GM19043 (cell line): ENCODE measurements around the gene PSMD2.
"Not testable (repeated sequence)": the region's sequence is repeated elsewhere in the genome, so short reads cannot be mapped to it uniquely, and the experiment has no call there.

ENCODE experiments used
- ATAC-seq: cut with Tn5 transposase; IDR thresholded peaks from one replicate; pipeline ENCODE4 v1.9.1; 2021; ENCODE audit warnings: low read depth; ENCODE audit not compliant: unreplicated experiment

Gene PSMD2

DNA sequence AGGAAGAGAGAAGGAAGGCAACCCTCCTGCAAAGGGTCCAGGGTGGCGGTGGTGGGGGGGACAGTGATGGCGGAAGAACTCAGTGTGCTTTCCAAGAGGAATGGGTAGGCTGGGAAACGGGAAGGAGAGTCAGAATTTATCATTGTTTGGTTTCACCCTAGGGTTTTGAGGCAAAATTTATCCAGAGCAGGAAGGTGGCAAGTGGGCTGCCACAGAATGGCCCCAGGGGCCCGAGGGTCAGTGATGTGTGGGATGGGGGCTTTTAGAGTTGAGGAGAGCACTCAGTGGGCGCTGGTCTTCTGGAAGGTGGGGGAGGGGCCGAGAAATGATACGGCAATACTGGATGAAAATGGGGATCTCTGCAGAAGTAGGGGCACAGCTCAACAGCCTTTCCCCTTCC is 38.9 kb downstream of the PSMD2 start:
- ATAC-seq: no peak

DNA sequence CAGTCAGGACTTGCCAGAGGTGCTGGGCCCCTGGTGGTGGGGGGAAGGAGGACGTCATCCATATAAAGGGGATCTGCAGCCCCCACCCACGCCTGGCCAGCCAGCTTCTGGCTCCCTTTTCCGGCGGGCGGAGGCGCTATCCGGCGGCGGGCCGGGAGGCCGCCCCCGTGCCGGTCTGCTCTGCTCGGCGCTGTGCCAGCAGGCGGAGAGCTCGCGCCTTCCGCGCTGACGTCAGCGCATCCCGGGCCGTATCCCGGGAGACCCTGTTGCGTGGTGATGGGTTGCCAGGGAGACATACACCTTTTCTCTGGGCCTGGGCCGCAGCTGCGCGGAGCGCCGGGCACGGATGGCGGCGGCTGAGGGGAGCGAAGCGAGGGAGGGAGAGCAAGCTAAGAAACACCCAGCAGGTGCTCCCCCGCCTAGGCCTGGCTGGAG is 39.5 kb downstream of the PSMD2 start:
- no peak for ATAC-seq

DNA sequence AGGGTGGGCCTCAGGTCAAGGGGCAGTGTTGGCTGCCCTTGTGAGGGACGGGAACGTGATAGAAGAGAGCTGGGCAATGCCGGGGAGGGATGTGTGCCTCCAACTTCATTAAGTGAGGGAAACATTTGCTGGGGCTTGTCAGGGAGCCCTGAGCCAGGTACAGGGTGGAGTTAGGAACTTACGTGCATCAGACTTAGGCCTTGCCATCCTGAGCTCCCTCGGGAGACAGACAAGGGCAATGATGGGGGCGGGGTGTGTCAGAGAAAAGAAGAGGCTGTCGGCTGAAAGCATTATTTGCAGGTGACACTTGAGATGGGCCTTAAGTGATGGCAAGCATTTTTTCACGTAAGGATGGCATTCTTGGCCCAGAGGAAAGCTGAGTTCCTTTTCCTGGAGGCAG is 40.0 kb downstream of the PSMD2 start:
- no peak for ATAC-seq

DNA sequence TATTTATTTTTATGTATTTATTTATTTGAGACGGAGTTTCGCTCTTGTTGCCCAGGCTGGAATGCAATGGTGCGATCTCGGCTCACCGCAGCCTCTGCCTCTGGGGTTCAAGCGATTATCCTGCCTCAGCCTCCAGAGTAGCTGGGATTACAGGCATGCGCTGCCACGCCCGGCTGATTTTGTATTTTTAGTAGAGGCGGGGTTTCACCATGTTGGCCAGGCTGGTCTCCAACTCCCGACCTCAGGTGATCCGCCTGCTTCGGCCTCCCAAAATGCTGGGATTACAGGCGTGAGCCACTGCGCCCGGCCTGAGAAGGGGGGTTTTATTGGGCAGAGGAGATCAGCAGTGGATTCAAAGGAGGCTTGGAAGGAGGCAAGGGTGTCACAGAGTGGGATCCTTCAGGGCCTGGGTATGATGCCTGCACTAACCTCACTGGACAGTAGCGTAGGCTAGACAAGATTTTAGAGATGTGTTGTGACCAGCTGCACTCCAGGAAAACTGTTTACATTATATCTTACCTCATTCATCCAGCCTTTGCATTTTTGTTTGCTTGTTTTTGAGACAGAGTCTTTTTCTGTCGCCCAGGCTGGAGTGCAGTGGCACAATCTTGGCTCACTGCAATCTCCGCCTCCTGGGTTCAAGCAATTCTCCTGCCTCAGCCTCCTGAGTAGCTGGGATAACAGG is 40.6 kb downstream of the PSMD2 start:
- not testable (repeated sequence) for ATAC-seq

DNA sequence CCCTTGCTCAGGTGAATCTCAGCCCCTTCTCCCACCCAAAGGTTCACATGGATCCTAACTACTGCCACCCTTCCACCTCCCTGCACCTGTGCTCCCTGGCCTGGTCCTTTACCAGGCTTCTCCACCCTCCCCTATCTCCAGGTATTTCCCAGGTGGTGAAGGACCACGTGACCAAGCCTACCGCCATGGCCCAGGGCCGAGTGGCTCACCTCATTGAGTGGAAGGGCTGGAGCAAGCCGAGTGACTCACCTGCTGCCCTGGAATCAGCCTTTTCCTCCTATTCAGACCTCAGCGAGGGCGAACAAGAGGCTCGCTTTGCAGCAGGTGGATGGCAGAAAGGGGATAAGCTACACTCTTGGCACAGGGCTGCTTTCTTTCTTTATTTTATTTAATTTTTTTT is 42.9 kb downstream of the PSMD2 start:
- no peak for ATAC-seq

DNA sequence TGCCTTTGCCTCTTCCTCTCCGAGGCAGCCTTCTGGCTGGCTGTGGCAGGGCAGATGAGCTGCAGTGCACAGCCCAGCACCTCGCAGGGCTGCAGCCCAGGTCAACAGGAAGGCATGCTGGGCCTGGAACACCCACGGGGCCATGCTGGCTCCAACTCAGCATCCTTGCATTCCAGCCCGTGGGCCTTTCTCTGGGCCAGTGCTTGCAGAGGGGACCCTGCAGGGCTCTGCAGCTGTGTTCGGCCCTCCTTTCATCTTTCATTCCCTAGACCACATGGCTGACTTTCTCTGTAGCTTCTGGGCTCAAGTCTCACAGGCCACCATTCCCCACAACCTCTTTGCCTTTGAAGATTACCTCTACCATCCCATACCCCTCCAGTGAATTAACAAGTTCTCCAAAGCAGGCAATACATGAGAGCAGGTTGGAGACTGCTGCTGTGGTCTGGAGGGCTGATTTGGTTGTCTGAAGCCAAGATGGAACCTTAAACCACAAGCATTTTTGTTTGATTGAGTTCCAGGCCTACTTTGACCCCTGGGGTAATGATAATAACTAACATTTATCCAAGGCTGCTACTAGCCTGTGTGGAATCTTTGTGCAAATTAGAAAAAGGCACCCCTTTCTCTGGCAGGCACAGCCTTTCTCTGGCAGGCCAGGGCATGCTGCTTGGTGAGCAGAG is 44.3 kb downstream of the PSMD2 start:
- ATAC-seq: no peak

DNA sequence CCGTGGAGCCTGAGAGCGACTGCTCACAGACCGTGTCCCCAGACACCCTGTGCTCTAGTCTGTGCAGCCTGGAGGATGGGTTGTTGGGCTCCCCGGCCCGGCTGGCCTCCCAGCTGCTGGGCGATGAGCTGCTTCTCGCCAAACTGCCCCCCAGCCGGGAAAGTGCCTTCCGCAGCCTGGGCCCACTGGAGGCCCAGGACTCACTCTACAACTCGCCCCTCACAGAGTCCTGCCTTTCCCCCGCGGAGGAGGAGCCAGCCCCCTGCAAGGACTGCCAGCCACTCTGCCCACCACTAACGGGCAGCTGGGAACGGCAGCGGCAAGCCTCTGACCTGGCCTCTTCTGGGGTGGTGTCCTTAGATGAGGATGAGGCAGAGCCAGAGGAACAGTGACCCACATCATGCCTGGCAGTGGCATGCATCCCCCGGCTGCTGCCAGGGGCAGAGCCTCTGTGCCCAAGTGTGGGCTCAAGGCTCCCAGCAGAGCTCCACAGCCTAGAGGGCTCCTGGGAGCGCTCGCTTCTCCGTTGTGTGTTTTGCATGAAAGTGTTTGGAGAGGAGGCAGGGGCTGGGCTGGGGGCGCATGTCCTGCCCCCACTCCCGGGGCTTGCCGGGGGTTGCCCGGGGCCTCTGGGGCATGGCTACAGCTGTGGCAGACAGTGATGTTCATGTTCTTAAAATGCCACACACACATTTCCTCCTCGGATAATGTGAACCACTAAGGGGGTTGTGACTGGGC is 45.7 kb downstream of the PSMD2 start:
- no peak for ATAC-seq

DNA sequence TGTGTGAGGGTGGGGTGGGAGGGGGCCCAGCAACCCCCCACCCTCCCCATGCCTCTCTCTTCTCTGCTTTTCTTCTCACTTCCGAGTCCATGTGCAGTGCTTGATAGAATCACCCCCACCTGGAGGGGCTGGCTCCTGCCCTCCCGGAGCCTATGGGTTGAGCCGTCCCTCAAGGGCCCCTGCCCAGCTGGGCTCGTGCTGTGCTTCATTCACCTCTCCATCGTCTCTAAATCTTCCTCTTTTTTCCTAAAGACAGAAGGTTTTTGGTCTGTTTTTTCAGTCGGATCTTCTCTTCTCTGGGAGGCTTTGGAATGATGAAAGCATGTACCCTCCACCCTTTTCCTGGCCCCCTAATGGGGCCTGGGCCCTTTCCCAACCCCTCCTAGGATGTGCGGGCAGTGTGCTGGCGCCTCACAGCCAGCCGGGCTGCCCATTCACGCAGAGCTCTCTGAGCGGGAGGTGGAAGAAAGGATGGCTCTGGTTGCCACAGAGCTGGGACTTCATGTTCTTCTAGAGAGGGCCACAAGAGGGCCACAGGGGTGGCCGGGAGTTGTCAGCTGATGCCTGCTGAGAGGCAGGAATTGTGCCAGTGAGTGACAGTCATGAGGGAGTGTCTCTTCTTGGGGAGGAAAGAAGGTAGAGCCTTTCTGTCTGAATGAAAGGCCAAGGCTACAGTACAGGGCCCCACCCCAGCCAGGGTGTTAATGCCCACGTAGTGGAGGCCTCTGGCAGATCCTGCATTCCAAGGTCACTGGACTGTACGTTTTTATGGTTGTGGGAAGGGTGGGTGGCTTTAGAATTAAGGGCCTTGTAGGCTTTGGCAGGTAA is 46.5 kb downstream of the PSMD2 start:
- no peak for ATAC-seq

DNA sequence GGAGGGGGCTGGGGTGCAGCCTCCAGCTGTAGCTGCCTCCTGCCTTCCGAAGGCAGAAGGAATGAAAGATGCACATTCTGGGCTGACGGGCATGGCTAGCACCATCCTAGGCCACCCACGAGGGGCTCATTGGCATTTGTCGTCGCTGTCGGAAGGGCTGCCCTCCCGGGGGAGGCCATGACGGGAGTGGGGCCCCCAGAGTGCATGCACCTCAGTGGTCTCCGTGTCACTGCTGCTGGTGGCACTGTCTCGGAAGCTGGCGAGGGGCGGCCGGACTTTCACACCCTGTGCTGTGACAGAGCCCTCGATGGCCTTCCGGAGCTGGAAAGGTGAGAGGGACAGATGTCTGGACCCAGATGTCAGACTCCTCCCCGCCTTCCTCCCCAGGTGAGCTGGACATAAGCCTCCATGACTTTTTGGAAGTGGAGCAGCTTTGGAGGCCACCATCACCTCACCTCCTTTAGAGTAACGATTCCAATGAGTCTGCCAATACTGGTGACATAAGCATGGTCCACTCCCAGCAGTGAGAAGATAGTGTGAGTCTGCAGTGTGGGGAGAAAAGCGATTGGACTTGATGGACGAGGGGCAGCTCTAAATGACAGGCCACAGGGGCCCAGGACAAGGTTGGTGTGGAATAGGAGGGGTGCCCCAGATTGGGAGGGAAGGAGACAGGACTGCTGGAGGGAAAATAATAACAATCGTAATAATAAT is 47.6 kb downstream of the PSMD2 start:
- no peak for ATAC-seq

DNA sequence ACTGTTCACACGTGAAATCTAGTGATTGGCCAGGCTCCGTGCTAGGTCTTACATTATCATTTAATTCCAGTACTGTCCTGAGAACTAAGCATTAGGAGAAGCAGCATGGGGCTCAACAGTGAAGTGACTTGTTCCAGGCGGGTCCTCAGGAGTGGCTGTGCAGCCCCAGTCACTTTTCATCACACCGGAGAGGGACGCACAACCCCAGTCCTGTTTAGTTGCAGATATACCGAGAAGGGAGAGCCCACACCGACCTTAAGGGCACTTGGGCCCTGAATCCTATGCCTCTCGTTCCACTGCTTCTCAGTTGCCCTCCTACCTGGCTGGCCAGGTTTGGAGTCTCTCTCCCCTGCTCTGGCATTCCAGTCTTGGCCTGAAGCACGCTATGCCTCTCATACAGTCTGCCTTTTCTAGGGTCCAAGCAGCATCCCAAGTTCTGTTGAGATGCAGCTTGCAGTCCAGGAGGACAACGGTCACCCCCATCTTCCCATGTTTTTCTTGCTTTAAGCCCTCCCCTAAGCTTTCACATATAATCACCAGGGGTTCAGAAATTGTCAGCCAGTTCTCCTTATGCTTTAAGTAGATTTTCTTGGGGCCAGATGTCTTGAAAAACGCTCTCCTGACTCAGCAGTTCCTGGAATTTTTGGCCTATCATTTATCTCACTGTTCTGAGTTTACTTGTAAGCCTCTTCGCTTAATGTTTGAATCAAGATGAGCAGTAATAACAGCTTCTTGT is 48.4 kb downstream of the PSMD2 start:
- ATAC-seq: no peak

DNA sequence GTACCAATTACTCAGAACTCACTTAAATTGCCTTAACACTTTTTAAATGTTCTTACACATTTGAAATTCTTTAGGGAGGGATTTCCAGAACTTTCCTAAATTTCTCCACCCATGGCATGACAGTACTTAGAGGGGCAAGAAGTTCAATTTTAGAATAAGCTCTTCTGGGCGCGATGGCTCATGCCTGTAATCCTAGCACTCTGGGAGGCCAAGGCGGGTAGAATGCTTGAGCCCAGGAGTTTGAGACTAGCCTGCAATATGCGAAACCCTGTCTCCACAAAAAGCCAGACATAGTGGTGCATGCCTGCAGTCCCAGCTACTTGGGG is 49.0 kb downstream of the PSMD2 start:
- no peak for ATAC-seq

DNA sequence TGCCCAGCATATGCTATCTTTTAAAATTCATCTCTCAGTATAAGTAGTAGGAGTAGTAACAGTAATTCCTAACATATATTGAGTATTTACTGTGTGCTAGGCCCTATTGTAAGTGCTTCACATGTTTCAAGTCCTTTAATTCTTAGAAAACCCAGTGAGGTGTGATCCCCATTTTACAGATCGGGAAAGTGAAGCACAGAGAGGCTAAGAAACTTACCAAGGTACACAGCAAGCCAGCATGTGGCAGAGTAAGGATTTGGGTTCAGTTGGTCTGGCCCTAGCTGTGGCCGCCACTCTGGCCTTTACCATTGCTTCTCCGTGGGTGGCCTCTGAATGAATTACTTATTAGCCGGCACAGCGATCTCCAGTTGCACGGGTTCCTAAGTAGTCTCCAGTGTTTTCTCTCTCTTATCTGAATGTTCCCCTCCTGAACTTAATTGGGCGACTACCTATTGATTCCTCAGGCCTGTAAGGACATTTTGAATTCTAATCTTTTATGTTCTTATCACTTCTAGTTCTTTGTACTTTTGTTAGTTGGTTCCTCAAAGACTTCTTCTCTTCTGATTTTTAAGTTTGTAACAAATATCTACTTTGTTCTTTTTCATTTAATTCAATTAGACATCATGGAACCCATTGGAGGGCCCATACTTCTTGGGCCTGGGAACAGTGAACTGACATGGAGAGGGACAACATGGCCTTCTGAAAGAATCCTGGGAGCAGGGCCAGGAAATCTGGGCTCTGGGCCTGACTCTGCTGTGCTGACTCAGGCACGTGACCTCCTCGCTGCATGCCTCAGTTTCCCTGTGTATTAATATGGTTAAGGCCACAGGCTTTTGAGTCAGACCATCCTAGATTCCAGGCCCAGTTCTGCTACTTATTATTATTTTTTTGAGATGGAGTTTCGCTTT is 50.8 kb downstream of the PSMD2 start:
- ATAC-seq: no peak

DNA sequence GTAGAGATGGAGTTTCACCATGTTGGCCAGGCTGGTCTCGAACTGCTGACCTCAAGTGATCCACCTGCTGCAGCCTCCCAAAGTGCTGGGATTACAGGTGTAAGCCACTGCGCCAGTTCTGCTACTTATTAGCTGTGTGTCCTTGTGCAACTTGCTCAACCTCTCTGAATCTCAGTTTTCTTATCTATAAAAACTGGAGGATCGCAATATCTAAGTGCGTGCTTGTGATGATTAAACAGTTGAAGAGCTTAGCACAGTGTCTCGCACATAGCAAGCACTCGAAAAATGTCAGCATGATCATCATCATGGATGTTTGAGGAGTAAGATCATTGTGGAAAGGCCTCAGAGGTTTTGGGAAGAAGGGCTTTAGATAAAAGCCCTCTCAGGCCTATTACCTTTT is 51.6 kb downstream of the PSMD2 start:
- ATAC-seq: no peak

DNA sequence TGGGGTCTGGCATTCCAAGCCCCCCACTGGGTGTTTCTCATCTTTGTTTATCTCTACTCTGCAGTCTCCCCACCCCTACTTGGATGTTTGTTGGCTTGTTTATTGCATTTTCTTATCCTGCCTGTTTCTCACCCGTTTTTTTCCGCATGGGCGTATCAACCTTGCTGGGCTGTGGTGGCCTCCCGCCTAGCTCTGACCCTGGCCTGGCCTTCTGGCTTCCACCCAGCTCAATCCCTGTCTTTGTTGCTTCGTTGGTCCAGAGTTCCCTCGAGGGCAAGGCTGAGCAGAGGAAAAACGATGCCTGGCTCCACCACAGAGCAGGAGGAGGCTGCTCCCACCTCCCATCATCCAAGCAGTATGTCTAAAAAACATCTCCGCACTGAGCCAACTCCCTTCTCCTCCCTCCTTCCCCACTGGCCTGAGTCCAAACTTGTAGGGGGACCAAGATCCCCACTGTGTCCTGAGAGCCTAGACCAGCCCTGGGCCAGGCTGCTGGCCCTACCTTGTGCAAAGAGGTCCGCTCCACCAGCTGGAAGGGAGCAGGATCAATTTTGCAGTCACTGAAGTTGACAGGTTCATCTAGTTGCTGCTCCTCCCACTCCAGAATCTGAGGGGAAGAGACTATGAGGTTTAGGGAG is 52.6 kb downstream of the PSMD2 start:
- no peak for ATAC-seq

DNA sequence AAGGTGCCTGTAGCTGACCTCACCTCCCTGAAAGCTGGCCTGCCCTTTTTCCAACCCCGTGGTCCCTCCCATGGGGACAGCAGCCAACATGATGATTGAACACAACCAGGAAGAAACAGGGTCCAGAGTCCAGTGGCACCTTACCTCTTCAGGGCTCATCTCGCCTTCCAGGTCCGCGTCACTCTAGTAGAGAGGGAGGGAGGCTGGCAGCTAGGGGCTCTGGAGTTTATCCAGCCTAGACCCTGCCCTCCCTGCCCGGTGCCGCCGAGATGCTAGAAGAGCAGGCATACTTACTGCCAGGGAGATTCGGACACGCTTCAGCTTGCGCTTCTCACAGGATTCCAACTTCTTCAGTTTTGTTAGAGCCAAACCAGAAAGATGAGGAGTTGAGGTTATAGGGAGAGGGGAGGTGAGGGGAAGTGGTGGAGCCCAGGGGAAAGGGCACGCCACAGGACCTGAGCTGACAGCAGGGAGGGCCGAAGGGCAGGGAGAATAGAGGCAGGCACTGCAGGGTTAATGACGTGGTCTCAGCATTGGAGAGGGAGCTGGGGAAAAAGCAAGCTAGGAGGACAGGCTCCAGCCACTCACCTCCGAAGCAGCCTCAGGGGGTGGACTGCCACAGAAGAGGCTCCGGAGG is 53.2 kb downstream of the PSMD2 start:
- ATAC-seq: no peak

DNA sequence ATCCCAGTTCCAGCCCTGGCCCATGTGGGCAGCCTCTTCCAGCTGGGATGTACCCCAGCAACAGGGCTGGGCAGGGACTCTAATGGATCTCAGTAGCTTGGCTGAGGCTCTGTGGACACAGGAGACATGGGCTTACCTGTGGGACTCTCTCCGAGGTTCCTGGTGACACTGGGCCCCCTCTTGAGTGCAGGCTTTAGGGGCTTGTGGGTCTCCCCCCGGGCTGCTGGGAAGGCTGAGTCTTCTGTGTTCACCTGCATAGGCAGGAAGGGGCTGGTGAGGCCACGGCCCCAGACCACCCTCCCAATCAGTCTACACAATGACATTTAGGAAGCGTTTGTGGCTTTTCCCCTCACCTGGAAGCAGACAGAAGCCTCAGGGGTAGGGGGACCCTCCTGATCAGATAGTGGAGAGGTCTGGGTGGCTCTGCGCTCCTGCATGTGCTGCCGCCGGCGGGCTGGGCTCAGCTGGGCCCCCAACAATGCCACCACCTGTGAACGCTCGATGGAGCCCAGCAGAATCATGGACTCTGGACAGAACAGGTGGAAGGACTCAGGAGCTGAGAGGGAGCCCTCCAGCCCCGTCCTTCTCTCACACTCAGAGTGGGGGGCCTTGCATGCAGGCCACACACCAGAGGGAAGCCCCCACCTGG is 54.0 kb downstream of the PSMD2 start:
- ATAC-seq: no peak

DNA sequence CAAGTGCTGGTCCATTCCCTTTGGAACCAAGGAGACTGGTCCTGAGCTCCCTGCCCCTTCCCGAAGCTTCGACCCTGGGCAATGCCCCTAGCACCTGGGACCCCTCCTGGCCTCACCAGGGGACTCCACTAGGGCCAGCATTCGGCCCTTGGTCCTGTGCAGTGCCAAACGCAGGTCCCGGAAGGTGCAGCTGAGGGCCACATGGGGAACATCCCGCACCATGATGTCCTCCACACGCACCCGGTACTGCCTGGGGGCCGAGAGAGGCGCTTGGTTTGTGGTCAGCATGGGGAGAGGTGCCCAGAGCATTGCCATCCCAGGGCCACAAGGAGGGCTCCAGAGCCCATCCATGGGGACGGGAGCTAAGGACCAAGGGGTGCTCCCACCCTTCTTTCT is 54.5 kb downstream of the PSMD2 start:
- ATAC-seq: no peak
